Measurements from ENCODE around the gene CWH43.

DNA sequence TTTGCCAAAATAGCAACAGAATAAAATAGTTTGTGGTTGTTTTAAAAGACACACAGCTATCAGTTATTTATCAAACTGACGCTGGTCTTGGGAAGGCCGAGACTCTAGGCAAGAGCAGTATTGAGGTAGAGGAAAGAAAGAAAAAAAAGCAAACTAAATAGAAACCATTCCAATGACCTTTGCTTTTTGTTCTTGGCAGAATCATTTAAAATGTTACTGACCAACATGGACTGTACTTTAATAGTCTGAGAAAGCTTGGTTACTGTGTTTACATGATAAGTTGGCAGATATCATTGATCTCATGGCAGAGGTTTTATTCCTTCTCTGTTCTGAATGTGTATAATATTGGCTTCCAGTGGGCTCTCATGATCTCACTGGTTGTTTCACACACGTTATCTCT lies 11.9 kb downstream of the CWH43 start:
- no peak for TF ChIP-seq FOXJ3 (CRISPR knock-in tag; IDR thresholded peaks at IDR 0.05)
- TF ChIP-seq CTCF (IDR thresholded peaks at IDR 0.05): no peak
- no peak for TF ChIP-seq EP300 (IDR thresholded peaks at IDR 0.05; ENCODE audit: borderline replicate concordance in 1 of 2, low read depth in 1 of 2, low read length in 1 of 2)
- TF ChIP-seq EZH2phosphoT487 (IDR thresholded peaks at IDR 0.05; ENCODE audit: borderline replicate concordance, low read depth): no peak
- no peak for TF ChIP-seq RAD21 (IDR thresholded peaks at IDR 0.05; ENCODE audit: low read length)
- TF ChIP-seq TCF12 (IDR thresholded peaks at IDR 0.05): no peak
- TF ChIP-seq POLR2AphosphoS5 (IDR thresholded peaks at IDR 0.05; ENCODE audit: low read depth, low read length): no peak
- no peak for TF ChIP-seq SIN3A (IDR thresholded peaks at IDR 0.05; ENCODE audit: borderline replicate concordance, low read depth, low read length)
- TF ChIP-seq, protein P1, sequence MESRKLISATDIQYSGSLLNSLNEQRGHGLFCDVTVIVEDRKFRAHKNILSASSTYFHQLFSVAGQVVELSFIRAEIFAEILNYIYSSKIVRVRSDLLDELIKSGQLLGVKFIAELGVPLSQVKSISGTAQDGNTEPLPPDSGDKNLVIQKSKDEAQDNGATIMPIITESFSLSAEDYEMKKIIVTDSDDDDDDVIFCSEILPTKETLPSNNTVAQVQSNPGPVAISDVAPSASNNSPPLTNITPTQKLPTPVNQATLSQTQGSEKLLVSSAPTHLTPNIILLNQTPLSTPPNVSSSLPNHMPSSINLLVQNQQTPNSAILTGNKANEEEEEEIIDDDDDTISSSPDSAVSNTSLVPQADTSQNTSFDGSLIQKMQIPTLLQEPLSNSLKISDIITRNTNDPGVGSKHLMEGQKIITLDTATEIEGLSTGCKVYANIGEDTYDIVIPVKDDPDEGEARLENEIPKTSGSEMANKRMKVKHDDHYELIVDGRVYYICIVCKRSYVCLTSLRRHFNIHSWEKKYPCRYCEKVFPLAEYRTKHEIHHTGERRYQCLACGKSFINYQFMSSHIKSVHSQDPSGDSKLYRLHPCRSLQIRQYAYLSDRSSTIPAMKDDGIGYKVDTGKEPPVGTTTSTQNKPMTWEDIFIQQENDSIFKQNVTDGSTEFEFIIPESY (IDR thresholded peaks at IDR 0.05; ENCODE audit: borderline replicate concordance, low read depth): no peak
